NAMALWA (cell line): Measurements from ENCODE around the gene SH3PXD2B.
"Not testable (repeated sequence)": the region's sequence is repeated elsewhere in the genome, so short reads cannot be mapped to it uniquely, and the experiment has no call there.

Experiments used
- DNase-seq: peaks from one replicate; pipeline ENCODE4 v3.0.0-alpha.2; 2015; ENCODE audit warnings: low spot score

The SH3PXD2B gene

DNA sequence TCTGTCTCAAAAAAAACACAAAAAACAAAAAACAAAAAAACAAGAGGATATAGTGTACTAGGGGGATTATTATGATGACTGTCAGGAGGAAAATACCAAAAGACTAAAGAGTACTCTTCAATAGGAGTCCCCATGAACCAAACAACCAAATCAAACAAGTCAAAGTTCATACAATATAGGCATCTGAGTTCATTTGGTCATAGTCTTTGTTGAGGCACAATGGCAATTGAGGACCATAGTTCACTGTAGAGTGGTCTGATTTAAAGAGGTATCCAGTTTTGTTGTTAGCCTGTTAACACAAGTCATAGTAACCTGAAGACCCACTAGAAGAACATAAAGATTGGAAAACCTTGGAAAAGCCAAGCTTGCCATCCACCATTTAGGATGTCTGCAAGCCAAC lies 159.5 kb downstream of the SH3PXD2B start:
- DNase-seq, result no peak

DNA sequence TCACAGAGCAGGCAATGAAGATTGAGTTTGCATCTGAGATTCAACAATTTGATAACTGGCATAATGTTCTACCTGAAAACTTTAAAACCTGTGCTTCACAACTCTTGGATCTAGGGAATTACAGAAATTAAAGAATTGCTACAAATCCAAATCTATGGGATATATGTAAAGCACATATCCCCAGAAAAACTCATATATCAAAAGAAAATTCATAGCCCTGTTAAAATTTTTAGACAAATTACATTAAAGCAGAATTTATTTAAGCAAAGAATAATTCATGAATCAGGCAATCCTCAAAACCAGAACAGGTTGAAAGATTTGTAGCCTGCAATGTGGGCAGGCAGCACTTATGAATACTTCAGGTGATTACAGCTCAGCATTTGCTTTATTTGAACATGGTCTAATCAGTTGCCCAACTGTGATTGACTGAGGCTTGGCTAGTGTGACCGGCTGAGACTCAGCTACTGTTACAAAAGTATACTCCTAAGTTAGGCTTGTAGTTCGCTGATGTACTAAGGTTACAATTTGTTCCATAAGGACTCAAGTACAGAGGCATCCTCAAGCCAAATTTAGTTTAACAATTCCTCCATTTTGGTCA lies 160.5 kb downstream of the SH3PXD2B start:
- DNase-seq, result no peak

DNA sequence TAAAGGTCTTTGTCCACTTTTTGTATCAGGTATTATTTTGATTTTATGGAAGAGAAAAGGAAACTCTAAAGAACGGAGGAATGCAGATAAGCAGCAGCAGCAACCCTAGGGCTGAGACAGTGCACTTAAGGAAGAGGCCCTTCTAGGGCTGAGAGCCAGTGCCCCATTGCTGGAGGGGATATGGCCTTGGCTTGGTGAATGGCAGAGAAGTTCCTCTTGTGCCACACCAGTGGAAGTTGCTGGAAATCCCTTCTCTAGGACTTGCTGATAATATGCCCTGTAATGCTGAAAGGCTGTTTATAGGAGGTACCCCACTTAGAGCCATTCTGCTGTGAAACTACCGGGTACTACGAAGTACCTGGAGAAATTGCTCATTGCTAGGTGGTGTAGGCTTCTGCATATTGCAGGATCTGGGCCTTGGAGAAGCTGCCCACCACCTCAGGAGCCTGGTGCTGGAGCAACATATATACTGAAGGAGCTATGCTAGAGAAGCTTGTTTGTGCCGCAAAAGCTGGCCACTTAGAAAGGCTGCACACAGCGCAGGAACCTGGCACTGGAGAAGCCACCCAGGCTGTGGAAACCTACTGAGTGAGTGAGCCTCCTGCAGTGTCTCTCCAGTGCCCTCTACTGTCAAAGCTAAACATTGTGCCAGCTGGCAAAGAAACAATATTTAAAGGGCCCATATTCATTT lies 161.1 kb downstream of the SH3PXD2B start:
- DNase-seq, result peak; percentile 87

DNA sequence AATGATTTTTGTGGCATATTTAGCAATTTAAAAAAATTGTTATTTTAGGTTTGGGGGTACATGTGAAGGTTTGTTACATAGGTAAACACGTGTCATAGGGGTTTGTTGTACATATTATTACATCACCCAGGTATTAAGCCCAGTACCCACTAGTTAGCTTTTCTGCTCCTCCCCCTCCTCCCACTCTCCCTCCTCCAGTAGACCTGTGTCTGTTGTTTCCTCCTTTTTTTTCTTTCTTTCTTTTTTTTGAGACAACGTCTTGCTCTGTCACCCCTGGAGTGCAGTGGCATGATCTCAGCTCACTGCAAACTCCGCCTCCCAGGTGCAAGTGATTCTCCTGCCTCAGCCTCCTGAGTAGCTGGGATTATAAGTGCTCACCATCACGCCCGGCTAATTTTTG lies 162.5 kb downstream of the SH3PXD2B start:
- peak; percentile 24 for DNase-seq

DNA sequence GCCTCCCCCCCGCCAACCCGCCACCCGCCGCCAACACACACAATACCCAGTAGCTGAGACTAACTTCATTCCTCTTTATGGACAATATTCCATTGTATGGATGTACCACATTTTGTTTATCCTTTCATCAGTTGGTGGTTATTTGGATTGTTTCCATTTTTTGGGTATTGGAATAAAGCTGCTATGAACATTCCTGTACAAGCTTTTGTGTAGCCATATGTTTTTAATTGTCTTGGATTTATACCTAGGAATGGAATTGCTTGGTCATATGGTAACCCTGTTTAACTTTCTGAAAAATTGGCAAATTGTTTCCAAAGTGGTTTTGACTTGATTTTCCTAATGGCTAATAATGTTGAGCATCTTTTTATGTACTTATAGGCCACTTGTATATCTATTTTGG lies 165.9 kb downstream of the SH3PXD2B start:
- no peak for DNase-seq

DNA sequence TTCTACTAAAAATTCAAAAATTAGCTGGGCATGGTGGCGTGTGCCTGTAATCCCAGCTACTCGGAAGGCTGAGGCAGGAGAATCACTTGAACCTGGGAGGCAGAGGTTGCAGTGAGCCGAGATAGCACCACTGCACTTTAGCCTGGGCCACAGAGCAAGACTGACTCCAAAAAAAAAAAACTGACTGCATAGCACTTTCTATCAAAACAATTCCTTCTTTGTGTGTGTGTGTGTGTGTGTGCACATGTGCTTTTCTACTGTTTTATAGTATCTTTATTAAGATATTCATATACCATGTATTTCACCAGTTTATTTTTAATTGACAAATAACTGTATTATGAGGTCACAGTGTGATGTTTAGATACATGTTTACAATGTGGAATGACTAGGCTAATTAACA lies 167.2 kb downstream of the SH3PXD2B start:
- DNase-seq, result not testable (repeated sequence)

DNA sequence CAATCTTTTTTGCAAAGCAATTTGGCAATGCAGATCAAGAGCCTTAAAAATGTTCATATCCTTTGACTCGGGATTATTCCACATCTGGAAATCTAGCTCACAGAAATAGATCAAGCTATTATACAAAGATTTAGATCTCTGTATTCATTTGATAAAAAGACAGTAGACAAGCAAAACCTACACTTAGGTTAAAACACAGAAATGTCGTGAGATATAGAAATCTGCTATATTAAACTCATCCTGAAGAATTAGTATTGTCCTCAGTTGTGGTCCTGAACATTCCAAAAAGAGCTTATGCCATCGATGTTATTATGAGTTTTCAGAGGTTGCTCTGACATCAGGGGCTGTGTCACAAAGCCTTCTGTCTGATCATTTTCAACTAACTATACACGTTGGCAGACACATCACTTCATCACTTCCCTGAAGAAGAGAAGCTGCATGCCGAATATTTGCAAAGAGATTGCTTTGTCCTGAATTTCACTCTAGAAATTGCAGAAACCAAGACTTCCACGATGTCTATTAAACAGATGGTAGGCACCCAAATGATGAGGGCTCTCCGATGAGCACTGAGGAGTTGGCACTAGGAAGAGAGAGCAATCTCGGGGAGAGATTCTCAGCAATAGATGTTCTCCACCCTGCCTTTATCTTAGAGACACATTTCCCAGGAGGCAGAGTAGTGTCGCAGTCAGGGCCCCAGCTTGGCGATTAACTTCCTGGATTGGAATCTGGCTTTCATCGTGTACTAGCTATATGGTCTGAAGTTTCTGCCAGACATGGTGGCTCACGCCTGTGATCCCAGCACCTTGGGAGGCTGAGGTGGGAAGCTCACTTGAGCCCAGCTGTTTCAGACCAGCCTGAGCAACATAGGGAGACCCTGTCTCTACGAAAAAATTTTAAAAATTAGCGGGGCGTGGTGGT lies 168.8 kb downstream of the SH3PXD2B start:
- no peak for DNase-seq

DNA sequence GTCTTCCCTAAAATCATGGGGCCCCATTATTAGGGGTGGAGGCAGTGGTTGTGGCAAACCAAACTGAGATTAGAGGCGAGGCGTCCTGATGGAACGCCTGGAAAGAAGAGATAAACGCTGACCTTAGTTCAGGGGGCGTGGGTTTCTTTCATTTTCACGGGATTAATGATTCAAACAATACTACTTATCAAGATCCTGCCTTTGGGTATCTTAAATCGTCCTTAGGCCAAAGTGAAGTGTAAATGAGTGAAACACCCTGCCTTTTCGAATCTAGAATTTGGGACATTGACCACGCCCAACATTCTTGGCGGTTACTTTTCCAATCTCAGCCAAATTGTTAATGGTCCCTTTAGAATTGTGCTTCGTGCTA lies 169.7 kb downstream of the SH3PXD2B start:
- DNase-seq, result peak; percentile 19

DNA sequence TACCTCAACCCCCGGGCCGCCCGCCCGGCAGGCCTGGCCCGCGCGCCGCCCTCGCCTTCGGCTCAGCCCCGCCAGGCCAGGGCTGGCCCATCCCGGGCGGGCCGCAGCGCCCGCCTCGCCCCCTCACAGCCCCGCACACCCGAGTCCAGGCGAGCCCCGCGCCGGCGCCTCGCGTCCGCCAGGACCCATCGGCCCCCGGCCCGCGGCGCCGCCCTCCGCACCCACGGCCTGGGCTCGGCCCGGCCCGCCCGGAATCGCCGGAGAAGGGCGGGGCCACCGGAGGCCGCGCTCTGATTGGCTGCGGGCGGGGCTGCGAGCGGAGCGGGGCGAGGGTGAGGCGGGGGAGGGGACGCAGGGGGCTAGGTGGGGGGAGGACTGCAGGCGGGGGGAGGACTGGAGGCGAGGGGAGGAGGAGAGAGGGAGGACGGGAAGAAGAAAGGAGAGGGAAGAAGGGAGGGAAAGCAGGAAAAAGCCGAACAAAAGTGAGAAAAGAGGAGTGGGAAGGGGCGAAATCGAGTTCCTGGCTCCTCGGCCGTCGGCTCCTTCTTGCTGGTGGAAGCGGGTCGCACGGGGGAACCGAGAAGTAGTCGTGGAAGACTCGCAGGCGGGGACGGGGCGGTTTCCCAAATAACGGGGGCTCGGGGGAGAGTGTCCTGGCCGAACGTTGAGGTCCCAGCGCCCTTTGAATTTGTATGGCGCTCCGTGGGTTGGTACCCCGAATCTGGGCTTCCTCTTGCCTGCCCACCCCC lies 170.3 kb downstream of the SH3PXD2B start:
- peak; percentile 83 for DNase-seq

DNA sequence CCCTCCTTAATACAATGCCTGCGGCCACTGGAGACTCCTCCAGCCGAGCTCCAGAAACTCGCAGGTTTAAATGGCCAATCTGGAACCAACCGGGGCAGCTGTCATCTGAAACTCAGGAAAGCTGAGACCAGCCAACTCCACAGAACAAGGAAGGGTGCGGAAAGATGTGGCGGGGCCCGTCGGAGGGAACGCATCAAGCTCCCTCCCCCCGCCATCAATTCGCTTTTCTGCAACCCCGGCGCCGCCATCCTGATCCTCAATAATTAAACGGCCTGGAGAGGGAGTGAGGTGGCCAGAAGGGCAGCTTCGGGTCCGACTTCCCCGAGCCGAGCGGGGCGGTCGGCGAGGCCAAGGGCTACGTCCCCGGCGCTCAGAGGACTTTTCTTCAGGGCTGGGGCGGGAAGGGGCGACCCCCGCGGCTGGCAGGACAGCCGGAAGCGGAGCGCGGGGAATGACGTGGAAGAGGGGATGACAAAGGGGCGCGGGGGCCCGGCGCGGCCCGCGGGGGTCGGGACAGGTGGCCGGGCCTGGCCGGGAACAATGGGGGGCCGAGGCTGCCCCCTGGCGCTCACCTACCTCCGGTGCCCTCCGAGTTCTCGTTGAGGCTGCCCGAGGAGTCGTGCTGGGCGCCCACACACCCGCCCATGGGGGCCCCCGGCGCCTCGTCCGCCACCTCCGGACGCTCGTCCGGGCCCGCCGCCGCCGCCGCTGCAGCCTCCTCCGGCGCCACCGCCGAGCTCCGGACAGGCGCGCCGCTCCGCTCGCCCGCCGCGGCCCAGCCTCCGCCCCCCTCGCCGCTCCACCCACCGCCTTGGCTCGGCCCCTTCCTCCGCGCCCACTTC lies 171.1 kb downstream of the SH3PXD2B start, which contains the start of gene UBTD2:
Gene UBTD2 (minus strand): TSS at position 745 of the 842 bp plus-strand sequence. CDS start 99 bp downstream, at position 646.
- DNase-seq, result peak; percentile 74

DNA sequence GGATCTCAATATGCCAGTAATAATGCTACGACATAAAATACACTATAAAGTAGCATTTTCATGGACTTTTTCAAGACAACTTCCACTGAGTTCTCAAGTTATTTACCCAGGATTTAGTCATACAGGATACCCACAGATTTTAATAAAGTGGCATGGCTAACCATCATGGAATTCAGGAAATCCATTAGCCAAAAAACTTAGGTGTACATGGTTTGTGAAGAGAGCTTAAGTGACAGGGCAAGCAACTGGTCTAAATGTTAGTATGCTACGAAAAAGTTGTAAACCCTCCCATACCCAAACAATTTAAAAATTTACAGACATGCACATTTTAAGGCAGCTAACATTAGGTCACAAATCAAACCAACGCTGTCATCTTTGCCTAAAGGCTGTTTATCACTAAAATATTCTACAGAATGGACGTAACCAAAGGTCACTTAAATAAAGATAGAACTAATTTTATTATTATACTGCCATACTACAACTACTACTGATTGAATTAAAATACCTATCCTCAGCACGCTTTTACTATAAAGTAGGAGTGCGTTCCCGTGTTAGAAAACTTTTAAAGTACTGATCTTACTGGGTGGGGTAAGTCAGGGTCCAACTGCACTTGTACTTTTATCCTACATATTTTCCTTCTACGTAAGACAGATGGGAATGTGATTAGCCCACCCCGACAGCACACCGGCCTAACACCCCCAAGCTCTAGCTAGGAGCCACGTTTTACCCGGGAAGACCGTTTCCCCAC lies 171.9 kb downstream of the SH3PXD2B start:
- DNase-seq, result peak; percentile 21

DNA sequence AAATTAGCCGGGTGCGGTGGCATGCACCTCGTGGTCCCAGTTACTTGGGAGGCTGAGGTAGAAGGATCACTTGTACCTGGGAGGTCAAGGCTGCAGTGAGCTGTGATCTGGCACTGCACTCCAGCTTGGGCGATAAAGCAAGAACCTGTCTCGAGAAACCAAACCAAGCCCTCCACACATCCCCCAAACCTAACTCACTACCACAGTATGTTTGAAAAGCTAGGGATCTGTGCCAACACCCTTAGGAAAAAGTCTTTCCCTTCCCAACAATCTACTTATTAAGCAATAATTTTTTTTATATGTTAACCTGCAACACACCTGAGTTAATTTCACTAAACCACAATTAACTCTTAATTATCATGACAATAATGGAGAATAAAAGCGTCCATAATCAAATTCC lies 173.0 kb downstream of the SH3PXD2B start:
- DNase-seq, result no peak

DNA sequence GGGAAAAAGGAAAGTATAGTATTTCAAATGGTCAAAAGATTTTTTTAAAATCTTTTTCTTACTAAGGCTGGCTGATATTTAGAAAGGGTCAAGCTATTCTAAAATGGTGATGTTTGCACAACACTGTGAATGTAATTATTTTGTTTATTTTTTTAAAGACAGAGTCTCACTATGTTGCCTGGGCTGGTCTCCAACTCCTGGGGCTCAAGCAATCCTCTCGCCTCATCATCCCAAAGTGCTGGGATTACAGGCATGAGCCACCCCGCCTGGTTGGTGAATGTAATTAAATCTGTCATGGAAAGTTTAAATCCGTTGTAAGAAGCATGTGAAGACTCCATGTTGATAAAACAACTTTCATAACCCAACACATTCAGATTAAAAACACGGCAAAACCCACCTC lies 173.4 kb downstream of the SH3PXD2B start:
- DNase-seq, result no peak

DNA sequence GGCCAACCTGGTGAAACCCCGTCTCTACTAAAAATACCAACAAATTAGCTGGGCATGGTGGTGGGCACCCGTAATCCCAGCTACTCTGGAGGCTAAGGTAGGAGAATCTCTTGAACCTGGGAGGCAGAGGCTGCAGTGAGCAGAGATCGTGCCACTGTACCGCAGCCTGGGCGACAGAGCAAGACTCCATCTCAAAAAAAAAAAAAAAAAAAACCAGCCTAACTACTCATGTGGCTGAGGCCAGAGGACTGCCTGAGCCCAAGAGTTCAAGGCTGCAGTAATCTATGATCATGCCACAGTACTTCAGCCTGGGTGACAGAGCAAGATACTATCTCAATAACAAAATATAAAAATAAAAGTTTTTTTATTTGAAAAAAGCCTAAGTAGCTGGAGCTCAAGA lies 174.0 kb downstream of the SH3PXD2B start:
- DNase-seq, result no peak

DNA sequence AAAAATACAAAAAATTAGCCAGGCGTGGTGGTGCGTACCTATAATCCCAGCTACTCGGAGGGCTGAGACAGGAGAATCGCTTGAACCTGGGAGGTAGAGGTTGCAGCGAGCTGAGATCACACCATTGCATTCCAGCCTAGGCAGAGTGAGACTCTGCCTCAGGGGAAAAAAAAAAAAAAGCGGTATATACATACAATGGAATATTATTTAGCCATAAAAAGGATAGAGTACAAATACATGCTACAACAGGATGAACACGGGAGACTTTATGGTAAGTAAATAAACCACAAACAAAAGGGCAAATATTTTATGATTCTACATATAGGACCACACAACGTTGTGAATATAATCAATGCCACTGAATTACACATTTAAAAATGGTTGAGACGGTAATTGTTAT lies 176.0 kb downstream of the SH3PXD2B start:
- no peak for DNase-seq

DNA sequence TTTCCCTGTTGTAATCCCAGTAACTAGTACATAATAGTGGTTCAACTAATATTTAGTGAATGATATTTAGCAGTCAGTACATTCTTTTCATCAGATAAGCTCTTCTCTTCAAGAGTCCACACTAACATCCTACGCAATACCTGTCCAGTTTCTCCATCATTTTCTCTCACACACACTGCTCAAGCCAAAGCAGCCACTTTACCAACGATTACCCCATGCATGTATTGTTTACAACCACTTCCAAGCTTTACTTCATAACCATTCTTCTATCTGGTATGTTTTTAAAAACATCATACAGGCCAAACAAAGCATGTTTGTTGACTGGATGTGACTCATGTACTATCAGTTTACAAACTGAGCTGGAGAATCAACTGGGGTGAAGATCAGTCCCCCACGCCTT lies 178.1 kb downstream of the SH3PXD2B start:
- DNase-seq, result no peak
